Neural cell (in vitro differentiated cells): ENCODE measurements around the gene CWC27.

Experiments used
- CTCF ChIP-seq: fragments of 450-650 bp; IDR thresholded peaks from 2 replicates; pipeline ENCODE4 v1.5.1; 2014; ENCODE audit warnings: antibody characterized with exemption, mild to moderate bottlenecking, moderate library complexity; ENCODE audit not compliant: poor library complexity, severe bottlenecking
- EZH2 ChIP-seq: fragments of 200-600, 300-800 bp; shearing (Covaris generic), sonication (generic); IDR thresholded peaks from 2 replicates; pipeline ENCODE4 v1.6.1; 2014; ENCODE audit warnings: antibody characterized with exemption, low read length, borderline replicate concordance, mild to moderate bottlenecking; ENCODE audit not compliant: insufficient read depth, poor library complexity, severe bottlenecking
- POLR2AphosphoS5 ChIP-seq: IDR thresholded peaks from 2 replicates; pipeline ENCODE4 v1.6.1; 2012
- TAF1 ChIP-seq: IDR thresholded peaks from 2 replicates; pipeline ENCODE4 v1.6.1; 2012; ENCODE audit warnings: low read depth

GRCh38 chr5:65047948-65048690 lies 279.4 kb downstream of the CWC27 start:
- TF ChIP-seq EZH2 (no peak), CTCF (no peak), TAF1 (no peak), POLR2AphosphoS5 (no peak)
